Activated CD4-positive, alpha-beta T cell treated with anti-CD3 and anti-CD28 coated beads for 1 hour (primary cell): Measurements from ENCODE around the gene CEBPE.

Source experiments
- DNase-seq: peaks from one replicate; pipeline ENCODE4 v3.0.0-alpha.2; 2020

CEBPE gene

DNA sequence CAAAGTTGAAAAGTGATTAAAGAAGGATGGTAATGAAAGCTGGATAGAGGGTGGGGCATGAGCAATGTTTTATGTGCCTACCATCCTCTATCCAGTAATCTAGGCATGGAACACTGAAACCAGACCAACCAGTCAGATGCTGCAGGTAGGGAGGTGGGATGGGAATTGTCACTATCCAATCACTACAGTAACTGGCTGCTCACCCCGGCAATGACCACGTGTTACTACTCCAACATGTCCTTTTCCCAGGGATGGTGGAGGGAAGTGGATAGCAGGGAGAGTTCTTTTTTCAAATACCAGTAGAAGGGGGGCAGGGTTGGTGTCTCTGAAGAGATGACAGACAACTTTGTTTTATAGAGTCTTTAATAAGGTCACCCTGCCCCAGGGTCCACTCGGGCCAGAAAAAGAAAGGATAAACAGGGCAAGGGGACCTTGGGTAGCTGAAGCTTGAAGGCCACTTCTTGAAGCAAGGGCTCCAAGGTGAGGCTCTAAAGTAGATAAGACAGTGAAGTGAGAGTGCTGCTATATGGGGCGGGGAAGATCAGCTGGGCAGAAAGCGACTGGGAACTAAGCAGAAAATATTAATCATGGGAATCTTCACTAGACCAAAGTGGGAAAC is 47.0 kb downstream of the CEBPE start:
- DNase-seq: no peak

DNA sequence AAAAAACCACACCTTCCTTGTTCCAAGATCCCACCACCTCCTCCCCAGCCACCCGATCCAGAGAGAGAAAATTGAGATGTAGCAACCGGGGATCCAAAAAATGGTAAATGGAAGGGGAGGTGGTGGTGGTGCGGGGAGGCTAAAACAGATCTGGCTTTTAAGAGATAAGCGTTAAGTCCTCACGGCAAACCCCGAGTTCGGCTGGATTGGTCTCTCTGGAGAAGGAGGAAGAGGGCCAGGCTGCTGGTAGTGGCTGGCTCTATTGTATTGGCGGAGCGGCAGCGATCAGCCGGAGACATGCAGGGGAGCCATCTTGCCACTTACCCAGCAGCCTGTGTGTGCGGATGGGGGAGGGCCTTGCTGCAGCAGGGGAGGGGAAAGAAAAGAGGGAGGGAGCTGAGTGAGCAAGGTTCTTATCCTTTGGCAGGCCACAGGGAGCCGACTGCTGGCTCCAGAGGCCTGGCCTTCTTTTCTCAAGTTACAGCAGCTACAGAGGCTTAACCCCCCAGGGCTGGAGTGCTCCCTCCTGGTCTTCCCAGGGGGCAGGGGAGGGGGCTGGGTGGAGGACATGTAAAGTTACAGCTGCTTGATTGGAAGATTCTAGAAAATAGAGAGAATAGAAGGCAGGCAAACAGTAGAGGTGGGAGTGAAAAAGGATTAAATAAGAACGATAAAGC is 47.7 kb downstream of the CEBPE start:
- DNase-seq: peak; percentile 62

DNA sequence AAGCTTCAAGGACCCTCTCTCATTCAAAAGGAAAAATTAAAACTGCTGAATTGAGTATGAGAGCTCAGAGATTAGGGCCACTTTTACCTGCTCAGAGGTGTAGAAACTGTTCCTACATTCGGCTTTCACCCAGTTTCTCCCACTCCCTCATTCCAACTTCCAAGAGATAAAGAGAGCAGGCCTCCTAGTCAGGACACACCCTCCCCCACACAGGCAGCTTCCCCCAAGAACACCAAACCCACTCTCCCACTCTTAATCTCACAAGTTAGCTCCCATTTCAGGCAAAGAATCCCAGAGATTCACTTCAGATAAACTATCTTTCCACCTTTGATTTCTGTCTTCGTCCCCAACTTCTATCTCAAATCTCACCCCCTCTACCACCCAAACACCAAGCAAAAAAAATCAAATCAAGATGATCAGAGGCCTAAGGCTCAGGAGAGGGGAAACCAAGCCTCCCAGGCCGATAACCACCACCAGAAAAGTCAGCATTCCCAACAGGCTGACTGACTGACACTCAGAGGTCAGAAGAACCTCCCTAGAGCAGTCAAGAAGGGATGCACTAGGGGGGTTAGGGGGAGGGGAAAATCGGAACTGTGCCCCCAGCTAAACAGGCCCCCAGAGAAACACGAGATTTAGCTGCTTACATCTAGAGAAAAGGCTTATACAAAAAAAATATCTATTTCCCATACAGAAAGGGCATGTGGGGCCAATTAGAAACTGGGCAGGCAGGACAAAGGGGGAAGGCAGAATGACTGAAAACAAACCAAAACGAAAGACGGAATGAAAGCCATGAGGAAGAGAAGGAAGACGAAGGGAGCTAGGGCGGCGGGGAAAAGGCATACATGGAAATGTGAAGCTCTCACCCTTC is 48.6 kb downstream of the CEBPE start:
- DNase-seq: no peak

DNA sequence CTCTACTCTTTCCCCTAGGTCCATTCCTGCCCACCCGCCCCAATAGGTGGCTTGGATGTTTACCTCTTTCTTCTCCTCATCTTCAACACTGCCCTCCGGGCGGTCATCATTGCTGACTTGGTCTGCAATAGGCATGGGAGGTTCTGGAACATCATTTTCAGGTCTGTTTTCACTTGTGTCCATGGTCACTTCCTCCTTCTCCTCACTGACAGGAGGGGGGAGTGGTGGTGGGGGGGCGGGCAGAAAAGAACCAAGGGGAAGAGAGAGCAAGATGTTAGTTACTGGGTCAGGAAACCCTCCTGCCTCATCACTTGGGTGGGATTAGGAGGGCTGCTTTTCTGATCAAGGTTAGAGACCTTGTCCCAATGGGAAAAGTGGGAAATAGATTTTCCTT is 49.6 kb downstream of the CEBPE start:
- no peak for DNase-seq

DNA sequence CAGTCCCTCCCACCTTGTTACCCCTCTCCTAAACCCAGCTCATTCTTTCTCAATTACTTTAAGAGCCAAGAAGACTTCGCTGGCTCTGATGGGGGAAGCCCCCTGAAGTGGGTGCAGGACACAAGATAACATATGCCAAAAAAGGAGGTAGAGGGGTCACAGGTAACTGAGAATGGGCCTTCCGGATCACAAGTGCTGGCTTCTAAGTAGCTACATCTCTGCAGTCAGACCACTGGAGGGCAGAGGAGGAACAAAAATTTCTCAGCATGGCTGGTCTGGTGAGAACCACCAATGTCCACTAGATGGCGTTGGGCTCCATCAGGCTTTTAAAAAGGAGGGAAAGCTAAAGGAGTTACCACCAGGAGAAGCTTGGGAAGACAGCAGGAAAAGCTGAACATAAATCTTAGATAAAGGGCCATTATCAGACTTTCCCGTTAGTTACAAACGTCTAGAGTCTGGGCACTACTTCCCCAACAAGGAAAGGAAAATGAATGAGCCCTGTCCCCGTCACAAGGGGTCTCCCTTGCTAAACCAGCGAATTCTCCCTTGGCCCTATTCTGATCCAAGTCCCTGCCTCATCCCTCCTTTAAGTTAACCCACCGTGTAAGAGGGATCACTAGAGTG is 50.2 kb downstream of the CEBPE start:
- peak; percentile 45 for DNase-seq

DNA sequence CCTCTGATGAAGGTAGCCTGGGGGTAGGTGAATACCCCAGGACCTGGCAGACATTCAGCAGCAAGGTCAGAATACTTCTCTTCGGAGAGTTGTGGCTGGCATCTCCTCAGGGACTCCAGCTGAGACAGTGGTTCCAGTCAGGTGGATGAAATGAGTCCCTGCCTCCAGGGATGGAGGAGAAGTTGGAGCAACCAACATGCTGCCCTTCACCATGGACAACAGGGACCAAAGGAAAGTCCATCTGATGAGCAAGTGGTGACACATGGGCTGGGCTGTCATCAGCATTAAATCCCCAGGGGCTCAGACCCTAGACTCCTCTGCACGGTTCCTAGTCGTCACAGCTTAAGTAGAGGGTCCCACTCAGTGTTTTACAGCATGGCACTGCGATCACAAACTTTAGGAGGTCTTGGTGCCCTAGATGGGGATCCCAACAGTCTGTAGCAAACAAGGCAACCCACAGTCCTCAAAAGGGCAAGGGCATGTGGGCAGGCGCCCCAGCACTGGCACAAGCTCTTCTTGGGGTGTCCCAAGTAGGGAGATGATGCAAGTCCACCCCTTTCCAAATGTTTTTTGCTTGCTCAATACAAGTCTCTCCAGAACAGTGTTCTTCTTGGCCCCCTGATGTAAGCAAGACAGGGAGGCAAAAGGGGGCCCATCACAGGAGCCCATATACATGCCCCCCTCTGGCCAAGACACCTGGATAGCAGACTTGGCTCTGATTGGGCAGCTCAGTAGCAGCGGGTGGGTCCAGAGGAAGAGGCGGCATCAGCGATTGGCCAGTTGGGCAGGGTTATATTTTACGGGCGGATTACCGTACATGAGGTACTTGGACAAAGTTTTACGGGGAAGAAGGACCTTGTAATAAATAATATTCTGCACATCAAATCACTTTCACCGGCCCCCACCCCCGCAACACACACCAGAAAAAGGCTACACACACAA is 50.9 kb downstream of the CEBPE start:
- DNase-seq: no peak
